GM13977 (cell line): ENCODE data around the gene HMMR.
A peak's percentile ranks its signal among the peaks of the same experiment; 100 is the strongest.

Source experiments
- DNase-seq: peaks from one replicate; pipeline ENCODE4 v3.0.0; 2012; ENCODE audit warnings: low spot score
- in situ Hi-C: fragments of 300-500 bp; cut with MboI; formaldehyde crosslinking; loops from one replicate; pipeline ENCODE4 v1.12.0; 2022; ENCODE audit warnings: low sequenced_read_pairs, low pct_unique_long_range_greater_than_20kb, mixed read lengths, inconsistent platforms; ENCODE audit not compliant: unreplicated experiment
- TF ChIP-seq, protein P1 (sequence below): IDR thresholded peaks from 2 replicates; pipeline ENCODE4 v1.5.1; 2012; ENCODE audit warnings: mild to moderate bottlenecking, control low read depth; ENCODE audit not compliant: insufficient read depth; ENCODE audit errors: extremely low read depth, missing control alignments

The HMMR gene

DNA sequence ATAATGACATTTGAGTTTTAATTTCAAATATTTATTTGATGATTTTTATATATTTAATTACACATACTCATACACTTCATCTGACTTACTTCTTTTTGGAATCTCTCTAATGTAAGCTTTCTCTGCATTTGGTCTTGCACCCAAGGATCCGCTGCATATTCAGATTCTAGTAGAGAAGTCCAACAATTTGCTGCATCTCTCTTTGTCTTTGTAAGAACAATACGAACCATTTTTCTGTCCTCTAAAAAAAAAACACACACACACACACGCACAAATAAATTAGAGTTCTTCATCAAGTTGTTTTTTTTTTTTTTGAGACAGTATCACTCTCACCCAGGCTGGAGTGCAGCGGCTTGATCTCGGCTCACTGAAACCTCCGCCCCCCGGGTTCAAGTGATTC lies 3.6 kb upstream of the HMMR start:
- DNase-seq, result no peak
- TF ChIP-seq, protein P1, sequence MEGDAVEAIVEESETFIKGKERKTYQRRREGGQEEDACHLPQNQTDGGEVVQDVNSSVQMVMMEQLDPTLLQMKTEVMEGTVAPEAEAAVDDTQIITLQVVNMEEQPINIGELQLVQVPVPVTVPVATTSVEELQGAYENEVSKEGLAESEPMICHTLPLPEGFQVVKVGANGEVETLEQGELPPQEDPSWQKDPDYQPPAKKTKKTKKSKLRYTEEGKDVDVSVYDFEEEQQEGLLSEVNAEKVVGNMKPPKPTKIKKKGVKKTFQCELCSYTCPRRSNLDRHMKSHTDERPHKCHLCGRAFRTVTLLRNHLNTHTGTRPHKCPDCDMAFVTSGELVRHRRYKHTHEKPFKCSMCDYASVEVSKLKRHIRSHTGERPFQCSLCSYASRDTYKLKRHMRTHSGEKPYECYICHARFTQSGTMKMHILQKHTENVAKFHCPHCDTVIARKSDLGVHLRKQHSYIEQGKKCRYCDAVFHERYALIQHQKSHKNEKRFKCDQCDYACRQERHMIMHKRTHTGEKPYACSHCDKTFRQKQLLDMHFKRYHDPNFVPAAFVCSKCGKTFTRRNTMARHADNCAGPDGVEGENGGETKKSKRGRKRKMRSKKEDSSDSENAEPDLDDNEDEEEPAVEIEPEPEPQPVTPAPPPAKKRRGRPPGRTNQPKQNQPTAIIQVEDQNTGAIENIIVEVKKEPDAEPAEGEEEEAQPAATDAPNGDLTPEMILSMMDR, result no peak

DNA sequence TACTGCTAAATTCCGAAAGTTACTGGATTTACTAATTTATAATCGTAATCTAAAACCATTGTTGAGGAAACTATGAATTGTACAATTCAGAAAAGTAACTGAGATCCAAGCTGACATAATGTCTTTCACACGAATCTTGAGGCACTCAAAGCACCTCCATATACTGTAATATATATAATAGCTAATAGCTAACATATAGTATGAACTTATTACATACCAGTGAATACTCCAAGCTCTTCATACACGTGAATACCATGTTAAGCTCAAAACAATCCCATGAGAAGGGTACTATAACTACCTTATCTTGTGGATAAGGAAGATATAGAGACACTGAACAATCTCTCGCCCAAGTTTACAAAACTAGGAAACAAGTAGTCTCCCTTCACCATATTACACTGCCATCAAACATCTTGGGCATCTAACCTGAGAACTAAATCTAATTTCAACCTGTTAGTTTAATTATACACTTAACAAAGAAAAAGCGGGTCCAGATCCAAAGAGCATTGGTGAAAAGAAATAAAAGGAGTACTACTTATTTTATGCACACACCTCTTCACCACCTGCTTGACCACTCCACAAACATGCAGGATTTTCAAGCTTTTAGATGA lies 1.6 kb upstream of the HMMR start:
- TF ChIP-seq, protein P1, result no peak
- in situ Hi-C loops, result no loop called here
- no peak for DNase-seq

More for the DNA sequence above, 3.6 kb upstream of the HMMR start:
- in situ Hi-C loops, result no loop called here

DNA sequence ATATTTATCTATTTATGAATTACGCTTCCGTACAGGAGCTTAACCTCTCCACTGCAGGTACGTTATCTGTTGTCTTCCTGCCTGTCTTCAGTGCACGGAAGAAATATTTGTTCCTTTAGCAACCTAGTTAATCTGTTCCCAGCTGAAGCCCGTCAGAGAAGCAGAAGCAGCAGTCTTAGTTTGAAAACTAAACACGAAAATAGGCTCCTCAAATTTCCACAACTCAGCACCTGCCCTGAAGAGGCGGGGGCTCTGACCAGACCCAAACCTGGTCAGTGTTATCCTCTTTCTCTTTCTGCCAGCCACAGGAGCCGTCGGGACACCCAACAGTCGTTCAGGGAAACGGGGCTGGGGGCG lies 992 bp upstream of the HMMR start:
- in situ Hi-C loops, result no loop called here
- no peak for DNase-seq
- TF ChIP-seq, protein P1, result no peak

DNA sequence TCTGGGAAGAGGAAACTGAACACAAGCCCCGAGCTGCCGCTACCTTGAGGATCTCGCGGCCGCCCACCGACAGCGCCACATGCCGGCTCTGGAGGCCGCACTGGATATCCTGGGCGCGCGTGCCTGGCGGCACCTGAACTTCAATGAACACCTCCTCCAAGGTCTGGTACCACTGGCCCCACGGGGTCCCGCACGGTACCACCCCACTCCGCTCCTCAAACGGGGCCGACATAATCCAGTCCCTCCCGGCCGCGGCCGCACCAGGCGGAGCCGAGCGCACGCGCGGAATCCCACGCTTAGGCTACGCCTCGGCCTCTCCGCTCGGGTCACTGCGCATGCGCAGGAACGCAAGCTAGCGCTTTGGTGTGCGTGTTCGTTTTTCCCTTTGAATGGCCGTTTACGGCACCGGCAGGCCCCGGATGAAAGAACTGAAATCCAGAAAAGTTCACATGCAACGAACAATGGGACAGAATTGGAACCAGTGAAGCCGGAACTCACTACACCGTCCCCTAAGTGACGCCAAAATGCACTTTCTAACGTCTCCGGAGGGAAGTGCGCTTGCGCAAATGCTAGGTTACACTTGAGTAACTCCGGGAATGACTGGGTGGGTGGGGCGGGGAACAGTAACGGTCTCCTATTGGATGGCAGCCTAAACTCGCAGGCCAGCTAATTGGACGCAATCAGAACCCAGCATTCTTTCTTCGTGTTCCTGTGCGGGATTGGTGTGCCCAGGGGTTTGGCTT lies 442 bp upstream of the HMMR start, which contains the start of gene NUDCD2:
TSS of gene NUDCD2 (minus strand) at position 284 of the 743 bp plus-strand sequence. CDS start at position 232, 52 bp downstream.
- TF ChIP-seq, protein P1, result peak; percentile 34
- in situ Hi-C loops, result no loop called here
- peak; percentile 88 for DNase-seq

DNA sequence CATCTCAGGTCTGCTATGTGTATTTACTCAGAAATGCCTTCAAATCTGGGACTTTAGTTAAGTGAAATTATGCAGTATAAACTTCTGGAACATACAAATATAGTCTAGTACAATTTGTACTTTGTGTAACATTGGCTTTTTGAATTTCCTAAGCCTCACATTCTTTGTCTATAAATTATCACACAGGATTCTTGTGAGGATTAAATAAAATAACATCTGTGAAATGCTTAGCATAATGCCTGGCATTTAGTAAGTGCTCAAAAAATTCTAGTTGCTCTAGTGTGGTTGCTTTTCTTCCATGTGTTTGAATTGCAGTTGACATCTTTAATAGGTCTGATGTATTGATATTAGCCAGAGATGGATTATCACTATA lies 2.6 kb downstream of the HMMR start:
- DNase-seq, result no peak
- in situ Hi-C loops, result no loop called here

DNA sequence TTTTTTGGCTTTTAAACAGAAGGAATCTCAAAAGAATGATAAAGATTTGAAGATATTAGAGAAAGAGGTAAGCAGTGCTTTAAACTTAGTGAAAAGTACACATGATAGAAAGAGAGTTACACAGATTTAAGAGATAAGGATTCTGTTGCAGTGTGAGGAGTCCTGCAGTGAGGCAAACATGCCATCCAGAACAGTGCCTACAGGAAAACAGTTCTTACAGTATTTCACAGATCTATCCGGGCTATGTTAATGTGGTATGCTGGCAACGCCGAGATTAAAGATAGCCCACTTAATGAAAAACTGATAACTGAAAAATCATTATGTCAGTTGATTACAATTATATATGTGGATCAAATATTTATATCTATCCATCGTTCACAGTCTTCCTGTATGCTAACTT lies 7.2 kb downstream of the HMMR start:
- no peak for DNase-seq
- in situ Hi-C loops, result no loop called here
- TF ChIP-seq, protein P1, result no peak

More for the DNA sequence above, 2.6 kb downstream of the HMMR start:
- TF ChIP-seq, protein P1, result no peak
